ENCODE results near the gene AGRN.

The AGRN gene

DNA sequence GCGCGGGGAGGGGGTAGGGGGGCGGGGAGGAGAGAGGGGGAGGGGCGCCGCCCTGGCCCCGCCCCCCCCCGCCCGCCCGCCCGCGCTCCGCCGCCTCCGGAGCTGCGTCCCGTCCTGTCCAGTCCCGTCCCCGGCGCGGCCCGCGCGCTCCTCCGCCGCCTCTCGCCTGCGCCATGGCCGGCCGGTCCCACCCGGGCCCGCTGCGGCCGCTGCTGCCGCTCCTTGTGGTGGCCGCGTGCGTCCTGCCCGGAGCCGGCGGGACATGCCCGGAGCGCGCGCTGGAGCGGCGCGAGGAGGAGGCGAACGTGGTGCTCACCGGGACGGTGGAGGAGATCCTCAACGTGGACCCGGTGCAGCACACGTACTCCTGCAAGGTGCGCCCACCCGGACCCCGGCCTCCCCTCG is at the start of gene AGRN:
Gene AGRN, plus strand, starts transcription at position 121 of the 405 bp plus-strand sequence. Its CDS starts 53 bp downstream, at position 174.
- peak; percentile 79 for DNase-seq (ENCODE audit: low spot score)
- TF ChIP-seq, protein P1, sequence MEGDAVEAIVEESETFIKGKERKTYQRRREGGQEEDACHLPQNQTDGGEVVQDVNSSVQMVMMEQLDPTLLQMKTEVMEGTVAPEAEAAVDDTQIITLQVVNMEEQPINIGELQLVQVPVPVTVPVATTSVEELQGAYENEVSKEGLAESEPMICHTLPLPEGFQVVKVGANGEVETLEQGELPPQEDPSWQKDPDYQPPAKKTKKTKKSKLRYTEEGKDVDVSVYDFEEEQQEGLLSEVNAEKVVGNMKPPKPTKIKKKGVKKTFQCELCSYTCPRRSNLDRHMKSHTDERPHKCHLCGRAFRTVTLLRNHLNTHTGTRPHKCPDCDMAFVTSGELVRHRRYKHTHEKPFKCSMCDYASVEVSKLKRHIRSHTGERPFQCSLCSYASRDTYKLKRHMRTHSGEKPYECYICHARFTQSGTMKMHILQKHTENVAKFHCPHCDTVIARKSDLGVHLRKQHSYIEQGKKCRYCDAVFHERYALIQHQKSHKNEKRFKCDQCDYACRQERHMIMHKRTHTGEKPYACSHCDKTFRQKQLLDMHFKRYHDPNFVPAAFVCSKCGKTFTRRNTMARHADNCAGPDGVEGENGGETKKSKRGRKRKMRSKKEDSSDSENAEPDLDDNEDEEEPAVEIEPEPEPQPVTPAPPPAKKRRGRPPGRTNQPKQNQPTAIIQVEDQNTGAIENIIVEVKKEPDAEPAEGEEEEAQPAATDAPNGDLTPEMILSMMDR (IDR thresholded peaks at IDR 0.05; ENCODE audit: borderline replicate concordance, control extremely low read depth, extremely low read depth, insufficient read depth, missing control alignments) = no peak

DNA sequence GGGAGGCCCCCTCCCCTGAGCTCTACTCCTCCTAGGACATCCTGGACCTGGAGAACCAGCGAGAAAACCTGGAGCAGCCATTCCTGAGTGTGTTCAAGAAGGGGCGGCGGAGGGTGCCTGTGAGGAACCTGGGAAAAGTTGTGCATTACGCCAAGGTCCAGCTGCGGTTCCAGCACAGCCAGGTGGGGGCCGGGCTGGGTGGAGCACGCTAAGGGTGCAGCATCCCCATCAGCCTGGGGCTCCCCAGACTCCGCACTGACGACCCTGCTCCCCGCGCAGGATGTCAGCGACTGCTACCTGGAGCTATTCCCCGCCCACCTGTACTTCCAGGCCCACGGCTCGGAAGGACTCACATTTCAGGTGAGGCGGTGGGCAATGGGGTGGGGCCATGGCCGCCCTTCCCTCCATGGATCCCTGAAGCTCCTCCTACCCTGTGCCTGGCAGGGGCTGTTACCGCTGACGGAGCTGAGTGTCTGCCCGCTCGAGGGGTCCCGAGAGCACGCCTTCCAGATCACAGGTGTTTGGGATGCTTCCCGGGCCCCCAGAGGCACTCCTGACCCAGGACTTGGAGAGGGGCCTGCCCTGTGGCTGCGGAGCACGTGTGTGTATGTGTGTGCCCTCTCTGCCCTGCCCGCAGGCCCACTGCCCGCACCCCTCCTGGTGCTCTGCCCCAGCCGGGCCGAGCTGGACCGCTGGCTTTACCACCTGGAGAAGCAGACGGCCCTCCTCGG is 49.5 kb upstream of the AGRN start:
- DNase-seq (ENCODE audit: low spot score) = no peak
- TF ChIP-seq, protein P1 (IDR thresholded peaks at IDR 0.05; ENCODE audit: borderline replicate concordance, control extremely low read depth, extremely low read depth, insufficient read depth, missing control alignments) = no peak
- in situ Hi-C loops (cut with MboI; ENCODE audit: low sequenced_read_pairs, unreplicated experiment) = no loop called here

More for the DNA sequence above, at the start of gene AGRN:
- in situ Hi-C loops (cut with MboI; ENCODE audit: low sequenced_read_pairs, unreplicated experiment) = no loop called here

DNA sequence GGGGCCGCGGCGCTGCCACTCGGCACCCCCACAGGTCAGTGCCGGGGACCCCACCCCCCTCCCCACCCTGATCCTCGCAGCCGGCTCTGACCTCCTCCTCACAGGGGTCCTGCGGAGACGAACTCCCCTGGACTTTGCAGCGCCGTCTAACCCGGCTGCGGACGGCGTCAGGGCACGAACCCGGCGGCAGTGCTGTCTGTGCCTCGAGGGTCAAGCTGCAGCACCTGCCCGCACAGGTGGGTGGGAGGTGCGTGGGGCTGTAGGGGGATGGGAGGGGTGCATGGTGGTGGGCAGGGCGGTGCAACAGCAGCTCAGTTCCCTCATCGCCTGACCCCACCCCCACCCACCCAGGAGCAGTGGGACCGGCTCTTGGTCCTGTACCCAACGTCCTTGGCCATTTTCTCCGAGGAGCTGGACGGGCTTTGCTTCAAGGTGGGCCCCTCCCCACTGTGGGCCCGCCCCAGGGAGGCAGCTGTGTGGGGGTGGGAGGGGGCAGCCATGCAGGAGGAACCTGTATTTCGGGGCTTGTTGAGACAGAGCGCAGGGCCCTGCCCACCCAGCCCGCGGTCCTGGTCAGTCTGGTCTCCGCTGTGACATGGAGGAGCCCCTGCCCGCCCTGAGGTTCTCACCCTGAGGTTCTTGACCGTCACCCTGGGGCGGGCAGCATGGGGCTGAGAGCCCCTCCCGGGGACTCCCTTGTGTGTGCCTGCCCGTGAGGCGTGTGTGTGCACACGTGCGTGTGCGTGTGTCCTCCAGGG is 48.8 kb upstream of the AGRN start:
- in situ Hi-C loops (cut with MboI; ENCODE audit: low sequenced_read_pairs, unreplicated experiment) = no loop called here
- TF ChIP-seq, protein P1 (IDR thresholded peaks at IDR 0.05; ENCODE audit: borderline replicate concordance, control extremely low read depth, extremely low read depth, insufficient read depth, missing control alignments) = no peak

DNA sequence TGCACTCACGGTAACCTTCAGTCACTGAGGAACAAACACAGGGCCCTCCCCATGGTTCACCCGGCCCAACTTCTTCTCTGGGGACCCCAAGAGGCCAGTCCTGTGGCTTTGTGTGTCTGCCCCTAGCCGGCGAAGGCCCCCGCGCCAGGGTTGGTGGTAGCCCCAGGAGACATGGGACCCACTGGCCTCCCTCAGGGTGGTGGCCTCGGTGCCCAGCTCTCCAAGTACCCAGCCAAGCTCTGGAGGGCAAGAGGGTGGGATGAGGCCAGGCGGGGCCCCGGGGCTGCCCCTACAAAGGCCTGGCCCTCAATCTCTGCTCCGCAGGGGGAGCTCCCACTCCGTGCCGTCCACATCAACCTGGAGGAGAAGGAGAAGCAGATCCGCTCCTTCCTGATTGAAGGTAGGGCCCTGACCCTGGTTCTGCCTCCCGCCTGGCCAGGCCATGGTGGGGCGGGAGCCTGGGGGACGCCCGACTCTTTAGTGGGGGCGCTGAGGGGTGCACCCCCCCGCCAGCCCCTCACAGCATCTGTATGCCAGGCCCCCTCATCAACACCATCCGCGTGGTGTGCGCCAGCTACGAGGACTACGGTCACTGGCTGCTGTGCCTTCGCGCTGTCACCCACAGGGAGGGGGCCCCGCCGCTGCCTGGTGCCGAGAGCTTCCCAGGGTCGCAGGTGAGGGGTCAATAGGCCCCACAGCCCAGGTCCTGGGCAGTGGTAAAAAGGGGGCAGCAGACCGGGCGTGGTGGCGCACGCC is 48.0 kb upstream of the AGRN start:
- TF ChIP-seq, protein P1 (IDR thresholded peaks at IDR 0.05; ENCODE audit: borderline replicate concordance, control extremely low read depth, extremely low read depth, insufficient read depth, missing control alignments) = no peak
- in situ Hi-C loops (cut with MboI; ENCODE audit: low sequenced_read_pairs, unreplicated experiment) = no loop called here

More for the DNA sequence above, 48.8 kb upstream of the AGRN start:
- no peak for DNase-seq (ENCODE audit: low spot score)

DNA sequence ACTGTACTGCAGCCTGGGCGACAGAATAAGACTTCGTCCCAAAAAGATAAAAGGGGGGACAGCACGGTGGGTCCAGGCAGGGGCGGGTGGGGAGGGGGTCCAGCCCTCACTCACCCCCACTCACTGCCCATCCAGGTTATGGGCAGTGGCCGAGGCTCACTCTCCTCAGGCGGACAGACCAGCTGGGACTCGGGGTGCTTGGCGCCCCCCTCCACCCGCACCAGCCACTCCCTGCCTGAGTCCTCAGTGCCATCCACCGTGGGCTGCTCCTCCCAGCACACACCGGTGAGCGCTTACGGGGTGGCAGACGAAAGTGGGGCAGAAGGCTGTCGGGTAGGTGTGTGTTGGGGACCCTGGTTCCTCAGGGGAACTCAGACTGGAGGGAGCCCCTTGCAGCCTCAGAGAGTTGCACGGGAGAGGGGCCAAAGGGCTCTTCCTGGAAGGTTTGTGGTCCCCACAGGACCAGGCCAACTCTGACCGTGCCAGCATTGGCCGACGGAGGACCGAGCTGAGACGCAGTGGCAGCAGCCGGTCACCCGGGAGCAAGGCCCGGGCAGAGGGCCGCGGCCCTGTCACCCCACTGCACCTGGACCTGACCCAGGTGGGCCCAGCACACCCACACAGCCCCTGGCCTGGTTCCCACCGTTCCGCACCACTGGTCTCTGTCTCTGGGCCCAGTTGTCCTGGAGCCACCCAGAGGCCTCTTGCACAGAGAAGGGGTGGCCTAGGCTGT is 47.0 kb upstream of the AGRN start:
- TF ChIP-seq, protein P1 (IDR thresholded peaks at IDR 0.05; ENCODE audit: borderline replicate concordance, control extremely low read depth, extremely low read depth, insufficient read depth, missing control alignments) = no peak
- in situ Hi-C loops (cut with MboI; ENCODE audit: low sequenced_read_pairs, unreplicated experiment) = no loop called here
- DNase-seq (ENCODE audit: low spot score) = no peak

More for the DNA sequence above, 48.0 kb upstream of the AGRN start:
- DNase-seq (ENCODE audit: low spot score) = no peak

Data from GM13976 (cell line).